Measurements from ENCODE around the gene BEND3. TPM values are rescaled to one million over a fixed set of nuclear protein-coding genes. Genes with fewer than 3 reads are reported as not detected.

Gene BEND3
- total and polyA plus RNA-seq, 9 of the 15 experiments (the other 6 are each of a cell fraction or from before 2014, with no cell fraction given) = 0.64 to 8.4 (median 3.3) TPM

DNA sequence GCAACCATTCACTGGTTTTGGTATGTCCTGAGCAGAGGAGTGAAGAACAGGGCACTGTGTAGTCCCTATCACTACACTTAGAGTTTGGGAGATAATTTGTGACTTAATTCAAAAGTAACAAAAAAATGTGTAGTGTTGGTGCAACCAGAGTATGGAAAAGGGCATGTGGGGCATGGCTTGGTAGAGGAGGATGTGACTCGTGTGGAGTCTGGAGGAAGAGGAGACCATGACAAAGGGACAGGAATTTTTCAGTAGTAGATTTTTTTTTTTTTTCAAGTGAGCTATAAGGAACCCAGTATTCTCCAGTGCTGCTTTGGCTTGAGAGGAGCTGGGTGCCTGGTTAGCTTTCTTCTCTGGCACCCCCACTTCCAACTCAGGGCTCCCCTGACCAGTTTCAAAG, 82.2 kb downstream of the BEND3 start:
- H3K4me3 ChIP-seq = no peak overlapping the region
- H3K9ac ChIP-seq (ENCODE audit: insufficient read depth in 1 of 2, low read depth in 2 of 2, low read length in 2 of 2) = no peak overlapping the region
- no peaks in the 10 kb centered on the region for H3K9me3 ChIP-seq (replicated peaks; ENCODE audit: control insufficient read depth, insufficient read depth, low read depth, low read length)
- H4K20me1 ChIP-seq (replicated peaks; ENCODE audit: control insufficient read depth, insufficient read depth, low read length) = no peaks in the 10 kb centered on the region
- H3K36me3 ChIP-seq (ENCODE audit: control insufficient read depth, insufficient read depth, low read length) = peaks cover 12% of the 10 kb centered on the region; the same call in 1 of the 3 replicates
- ATAC-seq (no peak), FAIRE-seq (peak; percentile 56), DNase-seq (ENCODE audit: extremely low read depth in 1 of 4, low spot score in 3 of 4) (peak in 1 of 4 experiments; percentile 2)
- BruUV-seq (replicated peaks) = no TSS peak
- intact Hi-C loops (cut with micrococcal nuclease) (no loop called here), in situ Hi-C loops (cut with MboI) (no loop called here)
- H3K4me1 ChIP-seq (replicated peaks in 1 of 2; ENCODE audit: control insufficient read depth in 2 of 2, insufficient read depth in 2 of 2, low read length in 2 of 2) = peaks cover 0 to 10% of the 10 kb centered on the region in 2 experiments; a peak in 1 of 5 replicates
- 50% methylated on average over 1 of the region's 1 CpG for WGBS (ENCODE audit: insufficient coverage, low coverage, missing lambda C conversion rate)
- peaks cover 19% of the 10 kb centered on the region for H3K79me2 ChIP-seq (ENCODE audit: control insufficient read depth, insufficient read depth, low read length)
- no peak overlapping the region for H3K27ac ChIP-seq (ENCODE audit: extremely low read depth, low read depth, low read length)
- ChIA-PET POLR2A (no interaction called here), CTCF (ENCODE audit: low intra/inter-chr PET ratio) (no interaction called here)
- H3K27me3 ChIP-seq (ENCODE audit: control insufficient read depth in 2 of 2, insufficient read depth in 2 of 2, low read length in 2 of 2) = no peaks in the 10 kb centered on the region
- no peaks in the 10 kb centered on the region for H3K9me1 ChIP-seq (ENCODE audit: control insufficient read depth, insufficient read depth, low read length)
- H3K4me2 ChIP-seq (ENCODE audit: insufficient read depth, low read length) = no peak overlapping the region
- no peak overlapping the region for H2AFZ ChIP-seq (ENCODE audit: low read depth, low read length)
- no peak for TF ChIP-seq ZNF408 (CRISPR knock-in tag; IDR thresholded peaks at IDR 0.05; ENCODE audit: low read depth)
- TF ChIP-seq RAD21 (CRISPR knock-in tag; conservative IDR thresholded peaks at IDR 0.05 in 1 of 2, IDR thresholded peaks at IDR 0.05 in 1 of 2) = no peak
- TF ChIP-seq, protein P1, sequence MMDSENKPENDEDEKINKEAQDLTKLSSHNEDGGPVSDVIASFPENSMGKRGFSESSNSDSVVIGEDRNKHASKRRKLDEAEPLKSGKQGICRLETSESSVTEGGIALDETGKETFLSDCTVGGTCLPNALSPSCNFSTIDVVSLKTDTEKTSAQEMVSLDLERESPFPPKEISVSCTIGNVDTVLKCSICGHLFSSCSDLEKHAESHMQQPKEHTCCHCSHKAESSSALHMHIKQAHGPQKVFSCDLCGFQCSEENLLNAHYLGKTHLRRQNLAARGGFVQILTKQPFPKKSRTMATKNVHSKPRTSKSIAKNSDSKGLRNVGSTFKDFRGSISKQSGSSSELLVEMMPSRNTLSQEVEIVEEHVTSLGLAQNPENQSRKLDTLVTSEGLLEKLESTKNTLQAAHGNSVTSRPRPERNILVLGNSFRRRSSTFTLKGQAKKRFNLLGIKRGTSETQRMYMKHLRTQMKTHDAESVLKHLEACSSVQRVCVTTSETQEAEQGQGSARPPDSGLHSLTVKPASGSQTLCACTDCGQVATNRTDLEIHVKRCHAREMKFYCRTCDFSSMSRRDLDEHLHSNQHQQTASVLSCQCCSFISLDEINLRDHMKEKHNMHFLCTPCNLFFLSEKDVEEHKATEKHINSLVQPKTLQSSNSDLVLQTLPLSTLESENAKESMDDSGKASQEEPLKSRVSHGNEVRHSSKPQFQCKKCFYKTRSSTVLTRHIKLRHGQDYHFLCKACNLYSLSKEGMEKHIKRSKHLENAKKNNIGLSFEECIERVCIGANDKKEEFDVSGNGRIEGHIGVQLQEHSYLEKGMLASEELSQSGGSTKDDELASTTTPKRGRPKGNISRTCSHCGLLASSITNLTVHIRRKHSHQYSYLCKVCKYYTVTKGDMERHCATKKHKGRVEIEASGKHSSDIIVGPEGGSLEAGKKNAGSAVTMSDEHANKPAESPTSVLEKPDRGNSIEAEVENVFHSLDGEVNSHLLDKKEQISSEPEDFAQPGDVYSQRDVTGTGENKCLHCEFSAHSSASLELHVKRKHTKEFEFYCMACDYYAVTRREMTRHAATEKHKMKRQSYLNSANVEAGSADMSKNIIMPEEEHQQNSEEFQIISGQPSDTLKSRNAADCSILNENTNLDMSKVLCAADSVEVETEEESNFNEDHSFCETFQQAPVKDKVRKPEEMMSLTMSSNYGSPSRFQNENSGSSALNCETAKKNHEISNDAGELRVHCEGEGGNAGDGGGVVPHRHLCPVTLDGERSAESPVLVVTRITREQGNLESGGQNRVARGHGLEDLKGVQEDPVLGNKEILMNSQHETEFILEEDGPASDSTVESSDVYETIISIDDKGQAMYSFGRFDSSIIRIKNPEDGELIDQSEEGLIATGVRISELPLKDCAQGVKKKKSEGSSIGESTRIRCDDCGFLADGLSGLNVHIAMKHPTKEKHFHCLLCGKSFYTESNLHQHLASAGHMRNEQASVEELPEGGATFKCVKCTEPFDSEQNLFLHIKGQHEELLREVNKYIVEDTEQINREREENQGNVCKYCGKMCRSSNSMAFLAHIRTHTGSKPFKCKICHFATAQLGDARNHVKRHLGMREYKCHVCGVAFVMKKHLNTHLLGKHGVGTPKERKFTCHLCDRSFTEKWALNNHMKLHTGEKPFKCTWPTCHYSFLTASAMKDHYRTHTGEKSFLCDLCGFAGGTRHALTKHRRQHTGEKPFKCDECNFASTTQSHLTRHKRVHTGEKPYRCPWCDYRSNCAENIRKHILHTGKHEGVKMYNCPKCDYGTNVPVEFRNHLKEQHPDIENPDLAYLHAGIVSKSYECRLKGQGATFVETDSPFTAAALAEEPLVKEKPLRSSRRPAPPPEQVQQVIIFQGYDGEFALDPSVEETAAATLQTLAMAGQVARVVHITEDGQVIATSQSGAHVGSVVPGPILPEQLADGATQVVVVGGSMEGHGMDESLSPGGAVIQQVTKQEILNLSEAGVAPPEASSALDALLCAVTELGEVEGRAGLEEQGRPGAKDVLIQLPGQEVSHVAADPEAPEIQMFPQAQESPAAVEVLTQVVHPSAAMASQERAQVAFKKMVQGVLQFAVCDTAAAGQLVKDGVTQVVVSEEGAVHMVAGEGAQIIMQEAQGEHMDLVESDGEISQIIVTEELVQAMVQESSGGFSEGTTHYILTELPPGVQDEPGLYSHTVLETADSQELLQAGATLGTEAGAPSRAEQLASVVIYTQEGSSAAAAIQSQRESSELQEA (IDR thresholded peaks at IDR 0.05; ENCODE audit: low read depth) = no peak
- no peak for TF ChIP-seq SAP30 (IDR thresholded peaks at IDR 0.05; ENCODE audit: borderline replicate concordance, insufficient read depth, low read depth, low read length, poor library complexity, severe bottlenecking)
- TF ChIP-seq HDGF (IDR thresholded peaks at IDR 0.05) = no peak
- TF ChIP-seq MYNN (IDR thresholded peaks at IDR 0.05) = no peak
- no peak for TF ChIP-seq MYNN (CRISPR knock-in tag; IDR thresholded peaks at IDR 0.05)
- TF ChIP-seq CEBPB (tag; IDR thresholded peaks at IDR 0.05) = no peak
- TF ChIP-seq NFIX (CRISPR knock-in tag; IDR thresholded peaks at IDR 0.05; ENCODE audit: low read depth) = no peak
- no peak for TF ChIP-seq RBBP5 (IDR thresholded peaks at IDR 0.05; ENCODE audit: borderline replicate concordance, insufficient read depth, low read length, poor library complexity, severe bottlenecking)
- TF ChIP-seq EP300 (IDR thresholded peaks at IDR 0.05; ENCODE audit: low read length) = no peak
- no peak for TF ChIP-seq NFIC (IDR thresholded peaks at IDR 0.05)
- TF ChIP-seq ZNF263 (CRISPR knock-in tag; IDR thresholded peaks at IDR 0.05; ENCODE audit: borderline replicate concordance) = no peak
- no peak for TF ChIP-seq MXI1 (IDR thresholded peaks at IDR 0.05; ENCODE audit: low read depth, low read length)
- TF ChIP-seq ESRRB (CRISPR knock-in tag; IDR thresholded peaks at IDR 0.05; ENCODE audit: borderline replicate concordance) = no peak
